ENCODE results near the gene BCL11A. TPM values are rescaled to one million over a fixed set of nuclear protein-coding genes. Genes with fewer than 3 reads are reported as not detected.

BCL11A gene
- total RNA-seq, 4 donors from 2014 or later: 0.22 TPM; not detected in 3

GRCh38 chr2:60498816-60499429 lies 54.5 kb downstream of the BCL11A start:
- DNase-seq (ENCODE audit: low spot score in 2 of 2): no peak
- 93 to 97% methylated on average over 8 of the region's 8 CpGs for WGBS, 2 donors
- Histone ChIP-seq H3K27ac (no peak overlapping the region), H3K4me3 (no peak overlapping the region), H3K4me1 (no peaks in the 10 kb centered on the region), H3K36me3 (no peaks in the 10 kb centered on the region), H3K9me3 (no peaks in the 10 kb centered on the region), H3K27me3 (no peaks in the 10 kb centered on the region)
- TF ChIP-seq EP300 (IDR thresholded peaks at IDR 0.05): no peak
- no peak for TF ChIP-seq POLR2A (IDR thresholded peaks at IDR 0.05)
- TF ChIP-seq, protein P1, sequence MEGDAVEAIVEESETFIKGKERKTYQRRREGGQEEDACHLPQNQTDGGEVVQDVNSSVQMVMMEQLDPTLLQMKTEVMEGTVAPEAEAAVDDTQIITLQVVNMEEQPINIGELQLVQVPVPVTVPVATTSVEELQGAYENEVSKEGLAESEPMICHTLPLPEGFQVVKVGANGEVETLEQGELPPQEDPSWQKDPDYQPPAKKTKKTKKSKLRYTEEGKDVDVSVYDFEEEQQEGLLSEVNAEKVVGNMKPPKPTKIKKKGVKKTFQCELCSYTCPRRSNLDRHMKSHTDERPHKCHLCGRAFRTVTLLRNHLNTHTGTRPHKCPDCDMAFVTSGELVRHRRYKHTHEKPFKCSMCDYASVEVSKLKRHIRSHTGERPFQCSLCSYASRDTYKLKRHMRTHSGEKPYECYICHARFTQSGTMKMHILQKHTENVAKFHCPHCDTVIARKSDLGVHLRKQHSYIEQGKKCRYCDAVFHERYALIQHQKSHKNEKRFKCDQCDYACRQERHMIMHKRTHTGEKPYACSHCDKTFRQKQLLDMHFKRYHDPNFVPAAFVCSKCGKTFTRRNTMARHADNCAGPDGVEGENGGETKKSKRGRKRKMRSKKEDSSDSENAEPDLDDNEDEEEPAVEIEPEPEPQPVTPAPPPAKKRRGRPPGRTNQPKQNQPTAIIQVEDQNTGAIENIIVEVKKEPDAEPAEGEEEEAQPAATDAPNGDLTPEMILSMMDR (IDR thresholded peaks at IDR 0.05): no peak

DNA sequence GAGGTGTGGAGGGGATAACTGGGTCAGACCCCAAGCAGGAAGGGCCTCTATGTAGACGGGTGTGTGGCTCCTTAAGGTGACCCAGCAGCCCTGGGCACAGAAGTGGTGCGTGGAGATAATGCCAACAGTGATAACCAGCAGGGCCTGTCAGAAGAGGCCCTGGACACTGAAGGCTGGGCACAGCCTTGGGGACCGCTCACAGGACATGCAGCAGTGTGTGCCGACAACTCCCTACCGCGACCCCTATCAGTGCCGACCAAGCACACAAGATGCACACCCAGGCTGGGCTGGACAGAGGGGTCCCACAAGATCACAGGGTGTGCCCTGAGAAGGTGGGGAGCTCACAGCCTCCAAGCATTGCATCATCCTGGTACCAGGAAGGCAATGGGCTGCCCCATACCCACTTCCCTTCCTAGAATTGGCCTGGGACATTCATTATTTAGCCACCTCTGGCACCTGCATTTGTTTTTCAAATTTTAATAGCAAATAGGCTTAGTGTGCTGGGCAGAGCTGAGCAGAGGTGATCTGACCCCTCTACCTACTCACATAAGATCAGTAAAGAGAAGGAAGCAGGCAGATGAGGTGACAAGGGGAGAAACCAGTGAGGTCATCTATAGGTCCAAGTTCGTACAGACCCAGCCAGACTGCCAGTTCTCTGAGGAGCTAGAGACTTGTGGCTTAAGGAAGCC lies 55.2 kb downstream of the BCL11A start:
- Histone ChIP-seq H3K27ac (no peak overlapping the region), H3K4me1 (no peaks in the 10 kb centered on the region), H3K36me3 (no peaks in the 10 kb centered on the region), H3K9me3 (no peaks in the 10 kb centered on the region), H3K4me3 (no peak overlapping the region), H3K27me3 (no peaks in the 10 kb centered on the region)
- DNase-seq (ENCODE audit: low spot score in 2 of 2): no peak
- 88 to 99% methylated on average over 8 of the region's 8 CpGs for WGBS, 2 donors
- TF ChIP-seq POLR2A (IDR thresholded peaks at IDR 0.05): no peak
- TF ChIP-seq, protein P1 (IDR thresholded peaks at IDR 0.05): no peak
- TF ChIP-seq EP300 (IDR thresholded peaks at IDR 0.05): no peak

GRCh38 chr2:60497500-60497899 lies 56.0 kb downstream of the BCL11A start:
- TF ChIP-seq, protein P1 (IDR thresholded peaks at IDR 0.05): no peak
- TF ChIP-seq POLR2A (IDR thresholded peaks at IDR 0.05): no peak
- no peak for TF ChIP-seq EP300 (IDR thresholded peaks at IDR 0.05)
- Histone ChIP-seq H3K9me3 (no peaks in the 10 kb centered on the region), H3K36me3 (no peaks in the 10 kb centered on the region), H3K4me1 (no peaks in the 10 kb centered on the region), H3K4me3 (no peak overlapping the region), H3K27me3 (no peaks in the 10 kb centered on the region), H3K27ac (no peak overlapping the region)
- WGBS, 2 donors: 77 to 79% methylated on average over 2 of the region's 2 CpGs
- DNase-seq (ENCODE audit: low spot score in 2 of 2): no peak

GRCh38 chr2:60496956-60497355 lies 56.5 kb downstream of the BCL11A start:
- Histone ChIP-seq H3K4me1 (no peaks in the 10 kb centered on the region), H3K27ac (no peak overlapping the region), H3K4me3 (no peak overlapping the region), H3K36me3 (no peaks in the 10 kb centered on the region), H3K27me3 (no peaks in the 10 kb centered on the region), H3K9me3 (no peaks in the 10 kb centered on the region)
- DNase-seq (ENCODE audit: low spot score in 2 of 2): no peak
- 77 to 83% methylated on average over 5 of the region's 5 CpGs for WGBS, 2 donors
- TF ChIP-seq POLR2A (IDR thresholded peaks at IDR 0.05): no peak
- TF ChIP-seq, protein P1 (IDR thresholded peaks at IDR 0.05): no peak
- no peak for TF ChIP-seq EP300 (IDR thresholded peaks at IDR 0.05)

DNA sequence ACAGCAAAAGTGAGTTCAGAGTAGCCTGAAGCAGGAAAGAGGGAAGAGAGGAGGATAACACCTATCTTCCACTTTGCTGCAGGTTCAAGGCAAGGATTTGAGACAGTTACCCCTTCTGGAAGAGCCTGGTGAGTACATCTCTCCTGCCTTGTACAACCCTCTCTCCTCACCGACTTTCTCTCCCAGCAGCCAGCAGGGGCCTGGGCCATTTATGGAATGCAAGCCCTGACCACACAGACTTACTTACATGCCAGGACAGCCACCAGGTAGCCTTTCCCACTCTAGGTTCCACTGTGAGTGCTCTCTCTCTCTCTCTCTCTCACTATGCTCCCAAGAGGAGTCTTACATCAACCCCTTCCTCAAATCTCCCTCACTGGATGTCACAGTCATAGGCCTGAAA lies 57.0 kb downstream of the BCL11A start:
- 57 to 83% methylated on average over 1 of the region's 1 CpG for WGBS, 2 donors
- no peaks in the 10 kb centered on the region for H3K4me1 ChIP-seq
- no peaks in the 10 kb centered on the region for H3K36me3 ChIP-seq
- H3K9me3 ChIP-seq: no peaks in the 10 kb centered on the region
- no peaks in the 10 kb centered on the region for H3K27me3 ChIP-seq
- no peak for TF ChIP-seq POLR2A (IDR thresholded peaks at IDR 0.05)
- no peak for DNase-seq (ENCODE audit: low spot score in 2 of 2)
- H3K27ac ChIP-seq: no peak overlapping the region
- H3K4me3 ChIP-seq: no peak overlapping the region
